Fibroblast of pulmonary artery (primary cell): ENCODE measurements around the gene B4GALT1.

Experiments
- DNase-seq: peaks from one replicate; pipeline ENCODE4 v3.0.0-alpha.2; 2010; ENCODE audit warnings: low read depth
- H3K4me3 ChIP-seq: replicated peaks from 2 replicates; pipeline ENCODE4 v1.5.1; 2011; ENCODE audit warnings: low read depth, mild to moderate bottlenecking, control low read depth, low read length, moderate library complexity
- TF ChIP-seq, protein P1 (sequence below): IDR thresholded peaks from 2 replicates; pipeline ENCODE4 v1.5.1; 2011; ENCODE audit warnings: mild to moderate bottlenecking, control low read depth, low read length, inconsistent platforms; ENCODE audit errors: missing control alignments

The B4GALT1 gene

DNA sequence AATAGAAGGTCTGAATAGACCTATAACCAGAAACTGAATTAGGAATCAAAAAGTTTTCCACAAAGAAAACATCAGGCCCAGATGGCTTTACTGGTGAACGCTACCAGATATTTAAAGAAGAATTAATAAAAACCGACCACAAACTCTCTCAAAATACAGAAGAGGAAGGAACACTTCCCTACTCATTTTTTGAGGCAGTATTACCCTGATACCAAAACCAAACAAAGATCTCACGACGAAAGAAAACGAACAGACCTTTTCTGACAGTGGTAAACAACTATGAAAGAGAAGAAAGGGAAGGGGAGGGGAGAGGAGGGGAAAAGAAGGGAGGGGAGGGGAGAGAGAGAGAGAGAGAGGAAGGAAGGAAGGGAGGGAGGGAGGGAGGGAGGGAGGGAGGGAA, 13.5 kb downstream of the B4GALT1 start:
- DNase-seq: no peak
- no peak overlapping the region for H3K4me3 ChIP-seq
- TF ChIP-seq, protein P1, sequence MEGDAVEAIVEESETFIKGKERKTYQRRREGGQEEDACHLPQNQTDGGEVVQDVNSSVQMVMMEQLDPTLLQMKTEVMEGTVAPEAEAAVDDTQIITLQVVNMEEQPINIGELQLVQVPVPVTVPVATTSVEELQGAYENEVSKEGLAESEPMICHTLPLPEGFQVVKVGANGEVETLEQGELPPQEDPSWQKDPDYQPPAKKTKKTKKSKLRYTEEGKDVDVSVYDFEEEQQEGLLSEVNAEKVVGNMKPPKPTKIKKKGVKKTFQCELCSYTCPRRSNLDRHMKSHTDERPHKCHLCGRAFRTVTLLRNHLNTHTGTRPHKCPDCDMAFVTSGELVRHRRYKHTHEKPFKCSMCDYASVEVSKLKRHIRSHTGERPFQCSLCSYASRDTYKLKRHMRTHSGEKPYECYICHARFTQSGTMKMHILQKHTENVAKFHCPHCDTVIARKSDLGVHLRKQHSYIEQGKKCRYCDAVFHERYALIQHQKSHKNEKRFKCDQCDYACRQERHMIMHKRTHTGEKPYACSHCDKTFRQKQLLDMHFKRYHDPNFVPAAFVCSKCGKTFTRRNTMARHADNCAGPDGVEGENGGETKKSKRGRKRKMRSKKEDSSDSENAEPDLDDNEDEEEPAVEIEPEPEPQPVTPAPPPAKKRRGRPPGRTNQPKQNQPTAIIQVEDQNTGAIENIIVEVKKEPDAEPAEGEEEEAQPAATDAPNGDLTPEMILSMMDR: no peak

- TF ChIP-seq, protein P1: no peak
- no peak for DNase-seq
- no peak overlapping the region for H3K4me3 ChIP-seq
Observed at GRCh38 chr9:33153001-33153400, 14.1 kb downstream of the B4GALT1 start.

- DNase-seq: no peak
- TF ChIP-seq, protein P1: no peak
- H3K4me3 ChIP-seq: no peak overlapping the region
Observed at GRCh38 chr9:33151601-33152000, 15.5 kb downstream of the B4GALT1 start.

- peak; percentile 97 for DNase-seq
- TF ChIP-seq, protein P1: no peak
- H3K4me3 ChIP-seq: no peak overlapping the region
Observed at GRCh38 chr9:33151007-33151557, 16.1 kb downstream of the B4GALT1 start.

- no peak overlapping the region for H3K4me3 ChIP-seq
- TF ChIP-seq, protein P1: no peak
- no peak for DNase-seq
Observed at GRCh38 chr9:33148367-33149014, 18.6 kb downstream of the B4GALT1 start.

DNA sequence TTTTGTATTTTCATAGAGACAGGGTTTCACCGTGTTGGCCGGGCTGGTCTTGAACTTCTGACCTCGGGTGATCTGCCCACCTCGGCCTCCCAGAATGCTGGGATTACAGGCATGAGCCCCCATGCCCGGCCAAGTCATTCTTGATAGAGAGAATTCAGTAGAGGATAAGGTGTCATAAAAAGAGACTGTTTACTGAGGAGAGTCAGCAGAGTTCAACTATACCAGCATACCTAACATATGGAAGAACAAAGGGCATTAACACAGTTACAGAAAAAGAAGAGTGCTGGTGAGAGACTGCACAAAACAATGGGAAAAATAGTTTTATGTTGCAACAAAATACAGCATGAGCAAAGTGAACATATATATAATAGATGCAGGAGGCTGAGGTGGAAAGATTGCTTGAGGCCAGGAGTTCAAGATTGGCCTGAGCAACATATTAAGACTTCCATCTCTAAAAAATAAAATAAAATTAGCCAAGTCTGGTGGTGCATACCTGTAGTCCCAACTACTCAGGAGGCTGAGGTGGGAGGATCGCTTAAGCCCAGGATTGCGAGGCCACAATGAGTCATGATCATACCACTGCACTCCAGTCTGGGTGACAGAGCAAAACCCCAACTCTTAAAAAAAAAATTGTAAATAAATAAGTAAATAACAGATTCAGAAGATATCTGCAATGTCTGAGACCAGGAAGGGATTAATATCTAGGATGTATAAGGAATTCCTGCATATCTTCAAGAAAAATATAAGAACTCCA, 19.5 kb downstream of the B4GALT1 start:
- DNase-seq: no peak
- no peak overlapping the region for H3K4me3 ChIP-seq
- TF ChIP-seq, protein P1: no peak
